HepG2 (cell line): ENCODE data around the gene C14orf132. TPM values are rescaled to one million over a fixed set of nuclear protein-coding genes. Genes with fewer than 3 reads are reported as not detected.

Source experiments
- ATAC-seq: fragments of 200-7000 bp; cut with Tn5 transposase; 3 replicates; pipeline ENCODE4 v1.9.1; 2020; ENCODE audit warnings: mild to moderate bottlenecking, moderate library complexity
- BruUV-seq: library from RNA; stranded (reverse); fragments of 400-500 nt; replicated peaks from 2 replicates; lab custom pipeline; 2021; lab: Mats Ljungman, UMichigan
- CTCF ChIA-PET: fragments of 300-600 bp; formaldehyde crosslinking; extraction: SDS; loops from one replicate; lab custom pipeline; 2021; ENCODE audit warnings: low total read pairs, inconsistent platforms, low intra/inter-chr PET ratio; lab: Yijun Ruan, JAX
- POLR2A ChIA-PET: fragments of 350-600 bp; sonication (Branson Sonifier 250); formaldehyde crosslinking; loops from one replicate; lab custom pipeline; 2020; ENCODE audit warnings: antibody characterized with exemption, inconsistent platforms; lab: Yijun Ruan, JAX
- DNase-seq: peaks from one replicate; pipeline ENCODE4 v3.0.0-alpha.2; 2015; ENCODE audit warnings: low spot score
- FAIRE-seq: peaks from 3 replicates; lab custom pipeline; 2011; peaks lifted over from hg19 to GRCh38; lab: Jason Lieb, UNC
- H2AFZ ChIP-seq: one replicate; pipeline ENCODE4 v1.6.1; 2011; ENCODE audit warnings: low read length, inconsistent platforms
- H3K27ac ChIP-seq: fragments of 300-600 bp; 3 replicates; pipeline ENCODE4 v1.8.0; 2011; ENCODE audit warnings: mixed run types, mild to moderate bottlenecking, mixed read lengths, low read length, inconsistent platforms; ENCODE audit not compliant: insufficient read depth; ENCODE audit errors: extremely low read length
- H3K27me3 ChIP-seq, 2 experiments: fragments of 200-600 bp in 1 of 2; 2 replicates in 1 of 2; 3 replicates in 1 of 2; pipeline versions ENCODE4 v1.6.0 to v1.8.0; 2011; ENCODE audit warnings: low read length in 2 of 2, mild to moderate bottlenecking in 2 of 2, moderate library complexity in 2 of 2, inconsistent platforms in 1 of 2; ENCODE audit not compliant: insufficient read depth in 2 of 2, control insufficient read depth in 1 of 2
- H3K36me3 ChIP-seq, 2 experiments: fragments of 200-600 bp in 1 of 2; replicated peaks in 1 of 2; 2 replicates in 1 of 2; 3 replicates in 1 of 2; pipeline versions ENCODE4 v1.5.1 to v1.8.0; 2011; ENCODE audit warnings: low read length in 2 of 2, inconsistent platforms in 1 of 2; ENCODE audit not compliant: insufficient read depth in 2 of 2, control insufficient read depth in 1 of 2
- H3K4me1 ChIP-seq: 2 replicates; pipeline ENCODE4 v1.5.1; 2012; ENCODE audit warnings: low read length, inconsistent platforms; ENCODE audit not compliant: insufficient read depth
- H3K4me2 ChIP-seq: 2 replicates; pipeline ENCODE4 v1.6.0; 2011; ENCODE audit warnings: low read depth, low read length, inconsistent platforms
- H3K4me3 ChIP-seq, 3 experiments: fragments of 200-600 bp in 1 of 3; sonication (generic), shearing (Covaris generic) in 1 of 3; replicated peaks in 1 of 3; 2 replicates each; pipeline ENCODE4 v1.5.1; 2011 to 2016; ENCODE audit warnings: low read length in 3 of 3, inconsistent platforms in 2 of 3, low read depth in 2 of 3, mild to moderate bottlenecking in 2 of 3, control low read depth in 1 of 3, mixed read lengths in 1 of 3; ENCODE audit not compliant: insufficient read depth in 1 of 3
- H3K79me2 ChIP-seq: one replicate; pipeline ENCODE4 v1.6.1; 2011; ENCODE audit warnings: low read length, inconsistent platforms; ENCODE audit not compliant: insufficient read depth
- H3K9ac ChIP-seq: 2 replicates; pipeline ENCODE4 v1.6.0; 2011; ENCODE audit warnings: mild to moderate bottlenecking, low read depth, low read length, inconsistent platforms; ENCODE audit not compliant: insufficient read depth
- H3K9me3 ChIP-seq: 2 replicates; pipeline ENCODE4 v1.5.1; 2012; ENCODE audit warnings: mild to moderate bottlenecking, low read length
- H4K20me1 ChIP-seq: 2 replicates; pipeline ENCODE4 v1.6.0; 2011; ENCODE audit warnings: inconsistent platforms, mild to moderate bottlenecking, low read length, moderate library complexity; ENCODE audit not compliant: insufficient read depth
- ATF7-NPFF ChIP-seq: sonication (generic); formaldehyde crosslinking; IDR thresholded peaks from 2 replicates; pipeline ENCODE4 v1.8.1; 2023; ENCODE audit warnings: mild to moderate bottlenecking, low read depth, missing genetic modification reagents, moderate library complexity
- CBX2 ChIP-seq, 2 experiments: fragments of 200-600 bp in 1 of 2; sonication (generic); formaldehyde crosslinking in 1 of 2; IDR thresholded peaks; 2 replicates each; pipeline versions ENCODE4 v1.7.0 to v1.8.1; 2018 to 2022; ENCODE audit warnings: low read depth in 2 of 2, low read length in 1 of 2, mild to moderate bottlenecking in 1 of 2, missing genetic modification reagents in 1 of 2
- NFKB2 ChIP-seq: sonication (generic); formaldehyde crosslinking; IDR thresholded peaks from 2 replicates; pipeline ENCODE4 v1.4.0; 2020; ENCODE audit warnings: missing genetic modification reagents, borderline replicate concordance
- NPAS2 ChIP-seq: sonication (generic); formaldehyde crosslinking; IDR thresholded peaks from 2 replicates; pipeline ENCODE4 v1.8.0; 2022; ENCODE audit warnings: mild to moderate bottlenecking, missing genetic modification reagents, borderline replicate concordance
- NR2F2 ChIP-seq: IDR thresholded peaks from 2 replicates; pipeline ENCODE4 v1.6.1; 2012; ENCODE audit warnings: low read depth, inconsistent platforms, borderline replicate concordance
- PHF21A ChIP-seq: sonication (generic); formaldehyde crosslinking; IDR thresholded peaks from 2 replicates; pipeline ENCODE4 v1.5.0; 2020; ENCODE audit warnings: mild to moderate bottlenecking, missing genetic modification reagents
- PHF8 ChIP-seq: sonication (generic); formaldehyde crosslinking; IDR thresholded peaks from 2 replicates; pipeline ENCODE4 v1.5.0; 2020; ENCODE audit warnings: missing genetic modification reagents
- SP1 ChIP-seq, 2 experiments: fragments of 450-650 bp in 1 of 2; sonication (generic) in 1 of 2; formaldehyde crosslinking in 1 of 2; IDR thresholded peaks; 2 replicates each; pipeline versions ENCODE4 v1.4.0 to v1.6.1; 2016 to 2020; ENCODE audit warnings: missing genetic modification reagents in 1 of 2
- SRF ChIP-seq: IDR thresholded peaks from 2 replicates; pipeline ENCODE4 v1.6.1; 2011; ENCODE audit warnings: mild to moderate bottlenecking, low read depth, low read length, moderate library complexity
- ZNF138 ChIP-seq: sonication (generic); formaldehyde crosslinking; IDR thresholded peaks from 2 replicates; pipeline ENCODE4 v1.5.0; 2020; ENCODE audit warnings: mild to moderate bottlenecking, low read depth, missing genetic modification reagents
- ZNF24 ChIP-seq: fragments of 450-650 bp; IDR thresholded peaks from 2 replicates; pipeline ENCODE4 v1.6.1; 2017; ENCODE audit warnings: antibody characterized with exemption, mild to moderate bottlenecking
- ZNF282 ChIP-seq: fragments of 450-650 bp; IDR thresholded peaks from 2 replicates; pipeline ENCODE4 v1.6.1; 2018; ENCODE audit not compliant: partially characterized antibody
- WGBS: methylation state at CpG from one replicate; pipeline ENCODE4 v1.1.6; 2017; ENCODE audit warnings: low lambda C conversion rate; 5-methylcytosine and 5-hydroxymethylcytosine counted together
- in situ Hi-C: cut with HindIII; loops from 2 replicates; pipeline ENCODE4 v1.10.0; 2017; ENCODE audit warnings: low pct_unique_long_range_greater_than_20kb; ENCODE audit not compliant: extremely low pct_ligation_motif_present
- intact Hi-C: fragments of 100-400 bp; cut with micrococcal nuclease; formaldehyde crosslinking; loops from one replicate; pipeline ENCODE4 v1.10.0; 2022; ENCODE audit not compliant: unreplicated experiment
- polyA plus RNA-seq, 8 experiments: library from polyadenylated mRNA; depleted of rRNA in 3 of 8; stranded (reverse) in 7 of 8; unstranded in 1 of 8; fragments of >200 nt; fragmentation: Illumina TruSeq in 4 of 8; extraction: Trizol in 4 of 8; gene quantifications; 2 replicates each; pipeline versions ENCODE4 v1.2.1 to v1.2.3, GENCODE V29; 2011 to 2016; ENCODE audit warnings: low read depth in 4 of 8, missing spikeins in 1 of 8, mixed read lengths in 1 of 8; ENCODE audit not compliant: insufficient read depth in 1 of 8
- total RNA-seq, 5 experiments: library from RNA; depleted of rRNA; stranded (reverse); fragments of >200 nt; fragmentation: Illumina TruSeq; extraction: Trizol; gene quantifications; 2 replicates each; pipeline ENCODE4 v1.2.3, GENCODE V29; 2016; ENCODE audit warnings: low read depth in 1 of 5
- TF ChIP-seq, protein P1 (sequence below): sonication (generic); formaldehyde crosslinking; IDR thresholded peaks from 2 replicates; pipeline ENCODE4 v1.4.0; 2020; ENCODE audit warnings: missing genetic modification reagents
- TF ChIP-seq, protein P2 (sequence below): IDR thresholded peaks from 2 replicates; pipeline ENCODE4 v1.6.1; 2016; ENCODE audit warnings: missing compliant biosample characterization, missing genetic modification reagents, borderline replicate concordance
- TF ChIP-seq, protein P3 (sequence below): sonication (generic); formaldehyde crosslinking; IDR thresholded peaks from 2 replicates; pipeline ENCODE4 v1.4.0; 2020; ENCODE audit warnings: missing genetic modification reagents, borderline replicate concordance

C14orf132 gene
- total and polyA plus RNA-seq, 2 of the 13 experiments (the other 11 are each of a cell fraction or from before 2014, with no cell fraction given) = 0.13 to 0.15 TPM

DNA sequence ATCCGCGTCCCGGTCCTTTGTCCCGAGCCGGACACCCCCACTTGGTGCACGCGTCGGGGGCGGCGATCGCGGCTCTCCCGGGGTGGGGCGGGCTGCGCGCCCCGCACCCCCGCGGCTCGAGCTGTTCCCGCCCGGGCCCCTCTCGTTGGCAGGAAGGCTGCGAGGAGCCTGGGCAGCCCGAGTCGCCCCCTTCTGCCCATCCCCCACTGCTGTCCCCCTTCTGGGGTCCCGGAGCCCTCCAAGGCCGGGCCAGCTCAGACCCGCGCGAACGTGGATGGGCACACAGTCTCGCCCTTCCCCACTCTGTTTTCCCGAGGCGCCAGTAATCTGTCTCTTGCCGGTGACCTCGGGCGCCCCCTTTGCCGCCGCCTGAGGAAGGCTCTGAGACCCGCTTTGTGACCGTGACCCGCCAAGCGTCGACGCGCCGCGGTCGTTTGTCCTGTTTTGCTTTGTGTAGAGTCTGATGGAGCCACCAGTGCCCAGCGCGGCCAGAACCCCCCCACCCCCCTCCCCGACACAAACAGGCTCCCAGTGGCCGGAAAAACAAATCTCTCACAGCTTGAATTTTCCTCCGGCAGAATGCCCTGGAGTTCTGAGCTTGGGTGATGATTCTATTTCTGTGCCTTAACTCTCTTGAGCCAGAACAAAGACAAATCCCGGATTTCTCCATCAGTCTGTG is 610 bp downstream of the C14orf132 start (continued):
- TF ChIP-seq, protein P1, sequence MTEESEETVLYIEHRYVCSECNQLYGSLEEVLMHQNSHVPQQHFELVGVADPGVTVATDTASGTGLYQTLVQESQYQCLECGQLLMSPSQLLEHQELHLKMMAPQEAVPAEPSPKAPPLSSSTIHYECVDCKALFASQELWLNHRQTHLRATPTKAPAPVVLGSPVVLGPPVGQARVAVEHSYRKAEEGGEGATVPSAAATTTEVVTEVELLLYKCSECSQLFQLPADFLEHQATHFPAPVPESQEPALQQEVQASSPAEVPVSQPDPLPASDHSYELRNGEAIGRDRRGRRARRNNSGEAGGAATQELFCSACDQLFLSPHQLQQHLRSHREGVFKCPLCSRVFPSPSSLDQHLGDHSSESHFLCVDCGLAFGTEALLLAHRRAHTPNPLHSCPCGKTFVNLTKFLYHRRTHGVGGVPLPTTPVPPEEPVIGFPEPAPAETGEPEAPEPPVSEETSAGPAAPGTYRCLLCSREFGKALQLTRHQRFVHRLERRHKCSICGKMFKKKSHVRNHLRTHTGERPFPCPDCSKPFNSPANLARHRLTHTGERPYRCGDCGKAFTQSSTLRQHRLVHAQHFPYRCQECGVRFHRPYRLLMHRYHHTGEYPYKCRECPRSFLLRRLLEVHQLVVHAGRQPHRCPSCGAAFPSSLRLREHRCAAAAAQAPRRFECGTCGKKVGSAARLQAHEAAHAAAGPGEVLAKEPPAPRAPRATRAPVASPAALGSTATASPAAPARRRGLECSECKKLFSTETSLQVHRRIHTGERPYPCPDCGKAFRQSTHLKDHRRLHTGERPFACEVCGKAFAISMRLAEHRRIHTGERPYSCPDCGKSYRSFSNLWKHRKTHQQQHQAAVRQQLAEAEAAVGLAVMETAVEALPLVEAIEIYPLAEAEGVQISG (CRISPR knock-in tag) = peak; percentile 19; the same call in 1 of the 2 replicates
- TF ChIP-seq ZNF138 (CRISPR knock-in tag) (no peak), SRF (no peak), SP1 (IDR thresholded peaks at IDR 0.05) (no peak), SP1 (CRISPR knock-in tag; IDR thresholded peaks at IDR 0.05) (no peak)

DNA sequence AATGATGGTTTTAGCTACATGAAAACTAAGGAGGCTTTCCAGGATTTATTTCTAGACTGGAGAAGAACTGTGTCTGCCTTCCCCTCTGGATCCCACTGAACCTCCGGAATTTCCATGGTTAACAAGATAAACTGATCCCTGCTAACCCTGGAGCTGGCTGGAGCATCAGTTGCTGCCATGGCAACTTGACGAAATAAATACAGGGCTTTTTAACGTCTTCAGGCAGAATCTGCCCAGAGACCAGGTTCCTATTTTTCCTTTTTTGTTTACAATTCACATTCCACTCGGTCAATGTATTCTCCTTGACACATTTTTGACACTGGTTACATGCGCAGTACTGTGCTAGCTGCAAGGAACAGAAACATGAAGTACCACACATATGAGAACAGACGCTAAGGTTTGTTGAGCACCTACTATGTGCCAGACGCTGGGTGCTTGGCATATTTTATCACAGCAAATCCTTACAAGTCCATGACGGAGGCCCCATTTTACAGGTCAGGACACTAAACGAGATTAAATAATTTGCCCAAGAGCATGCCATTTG is 1.7 kb downstream of the C14orf132 start:
- no peak for DNase-seq
- FAIRE-seq = no peak
- no TSS peak for BruUV-seq
- intact Hi-C loops (no loop called here), in situ Hi-C loops (no loop called here)
- CTCF ChIA-PET = no interaction called here
- ATAC-seq = no peak
- Histone ChIP-seq H3K4me1 (peaks cover 7% of the 10 kb centered on the region; the same call in 1 of the 2 replicates), H3K79me2 (no peaks in the 10 kb centered on the region), H3K36me3 (no peaks in the 10 kb centered on the region), H3K9ac (no peak overlapping the region), H3K4me3 (no peak overlapping the region), H3K9me3 (no peaks in the 10 kb centered on the region), H2AFZ (no peak overlapping the region), H4K20me1 (0 out of 2 replicates have a peak, but pooled peaks cover 2% of the 10 kb centered on the region), H3K4me2 (no peak overlapping the region), H3K27ac (no peak overlapping the region), H3K27me3 (peaks cover 4 to 30% of the 10 kb centered on the region in 2 experiments)
- 39% methylated on average over 9 of the region's 9 CpGs for WGBS
- POLR2A ChIA-PET = no interaction called here
- TF ChIP-seq ATF7-NPFF (no peak), NPAS2 (CRISPR knock-in tag) (no peak), ZNF24 (no peak), NR2F2 (no peak), NFKB2 (CRISPR knock-in tag) (no peak), PHF21A (CRISPR knock-in tag) (no peak), ZNF282 (no peak), PHF8 (no peak), CBX2 (IDR thresholded peaks at IDR 0.05; ENCODE audit: low read depth, low read length) (no peak), CBX2 (CRISPR knock-in tag; IDR thresholded peaks at IDR 0.05; ENCODE audit: low read depth) (no peak)
- TF ChIP-seq, protein P2, sequence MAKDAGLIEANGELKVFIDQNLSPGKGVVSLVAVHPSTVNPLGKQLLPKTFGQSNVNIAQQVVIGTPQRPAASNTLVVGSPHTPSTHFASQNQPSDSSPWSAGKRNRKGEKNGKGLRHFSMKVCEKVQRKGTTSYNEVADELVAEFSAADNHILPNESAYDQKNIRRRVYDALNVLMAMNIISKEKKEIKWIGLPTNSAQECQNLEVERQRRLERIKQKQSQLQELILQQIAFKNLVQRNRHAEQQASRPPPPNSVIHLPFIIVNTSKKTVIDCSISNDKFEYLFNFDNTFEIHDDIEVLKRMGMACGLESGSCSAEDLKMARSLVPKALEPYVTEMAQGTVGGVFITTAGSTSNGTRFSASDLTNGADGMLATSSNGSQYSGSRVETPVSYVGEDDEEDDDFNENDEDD (CRISPR knock-in tag) = no peak
- TF ChIP-seq, protein P3, sequence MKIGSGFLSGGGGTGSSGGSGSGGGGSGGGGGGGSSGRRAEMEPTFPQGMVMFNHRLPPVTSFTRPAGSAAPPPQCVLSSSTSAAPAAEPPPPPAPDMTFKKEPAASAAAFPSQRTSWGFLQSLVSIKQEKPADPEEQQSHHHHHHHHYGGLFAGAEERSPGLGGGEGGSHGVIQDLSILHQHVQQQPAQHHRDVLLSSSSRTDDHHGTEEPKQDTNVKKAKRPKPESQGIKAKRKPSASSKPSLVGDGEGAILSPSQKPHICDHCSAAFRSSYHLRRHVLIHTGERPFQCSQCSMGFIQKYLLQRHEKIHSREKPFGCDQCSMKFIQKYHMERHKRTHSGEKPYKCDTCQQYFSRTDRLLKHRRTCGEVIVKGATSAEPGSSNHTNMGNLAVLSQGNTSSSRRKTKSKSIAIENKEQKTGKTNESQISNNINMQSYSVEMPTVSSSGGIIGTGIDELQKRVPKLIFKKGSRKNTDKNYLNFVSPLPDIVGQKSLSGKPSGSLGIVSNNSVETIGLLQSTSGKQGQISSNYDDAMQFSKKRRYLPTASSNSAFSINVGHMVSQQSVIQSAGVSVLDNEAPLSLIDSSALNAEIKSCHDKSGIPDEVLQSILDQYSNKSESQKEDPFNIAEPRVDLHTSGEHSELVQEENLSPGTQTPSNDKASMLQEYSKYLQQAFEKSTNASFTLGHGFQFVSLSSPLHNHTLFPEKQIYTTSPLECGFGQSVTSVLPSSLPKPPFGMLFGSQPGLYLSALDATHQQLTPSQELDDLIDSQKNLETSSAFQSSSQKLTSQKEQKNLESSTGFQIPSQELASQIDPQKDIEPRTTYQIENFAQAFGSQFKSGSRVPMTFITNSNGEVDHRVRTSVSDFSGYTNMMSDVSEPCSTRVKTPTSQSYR = no peak
